Small intestine (tissue), 7 donors: ENCODE measurements around the gene AATF. TPM values are rescaled to one million over a fixed set of nuclear protein-coding genes. Genes with fewer than 3 reads are reported as not detected.

Source experiments
- DNase-seq, 2 donors: peaks; one replicate each; pipeline versions ENCODE4 v3.0.0 to v3.0.0-alpha.2; 2013
- FAIRE-seq: peaks from 2 replicates; lab custom pipeline; 2012; peaks lifted over from hg19 to GRCh38; lab: Jason Lieb, UNC
- H3K27ac ChIP-seq, 3 donors: one replicate each; pipeline ENCODE4 v1.5.1; 2013; ENCODE audit warnings: low read length in 2 of 3, mild to moderate bottlenecking in 2 of 3, control low read depth in 1 of 3, inconsistent platforms in 1 of 3, low read depth in 1 of 3, moderate library complexity in 1 of 3
- H3K27me3 ChIP-seq, 3 donors: one replicate each; pipeline ENCODE4 v1.6.1; 2013; ENCODE audit warnings: low read length in 3 of 3, inconsistent platforms in 1 of 3; ENCODE audit not compliant: control insufficient read depth in 3 of 3, insufficient read depth in 3 of 3
- H3K36me3 ChIP-seq, 3 donors: one replicate each; pipeline ENCODE4 v1.6.1; 2013; ENCODE audit warnings: low read length in 3 of 3, inconsistent platforms in 1 of 3, low read depth in 1 of 3, mild to moderate bottlenecking in 1 of 3, moderate library complexity in 1 of 3; ENCODE audit not compliant: control insufficient read depth in 3 of 3, insufficient read depth in 2 of 3
- H3K4me1 ChIP-seq, 3 donors: one replicate each; pipeline ENCODE4 v1.6.1; 2013; ENCODE audit warnings: low read length in 2 of 3, inconsistent platforms in 1 of 3, low read depth in 1 of 3, mild to moderate bottlenecking in 1 of 3, moderate library complexity in 1 of 3; ENCODE audit not compliant: control insufficient read depth in 3 of 3, insufficient read depth in 2 of 3
- H3K4me3 ChIP-seq, 3 donors: one replicate each; pipeline ENCODE4 v1.5.1; 2013; ENCODE audit warnings: low read length in 3 of 3, control low read depth in 1 of 3, inconsistent platforms in 1 of 3, low read depth in 1 of 3, mild to moderate bottlenecking in 1 of 3, moderate library complexity in 1 of 3
- H3K9me3 ChIP-seq, 2 donors: one replicate each; pipeline ENCODE4 v1.6.1; 2013; ENCODE audit warnings: low read depth in 1 of 2, low read length in 1 of 2; ENCODE audit not compliant: control insufficient read depth in 2 of 2, insufficient read depth in 1 of 2
- WGBS, 3 donors: extraction: QIAGEN DNeasy Blood & Tissue Kit; methylation state at CpG; one replicate each; pipeline ENCODE4 v1.1.7; 2013; 5-methylcytosine and 5-hydroxymethylcytosine counted together
- polyA plus RNA-seq, 4 donors: library from polyadenylated mRNA; stranded (reverse) in 3 of 4; unstranded in 1 of 4; fragments of 200-250 nt in 3 of 4; fragments of 120-200 nt in 1 of 4; gene quantifications; one replicate each; pipeline versions ENCODE4 v1.2.1 to v1.2.3, GENCODE V29; 2013
- donor health status: healthy with polysubstance abuse.
- donor health status: control.
- donor health status: control.
- donor health status: Bipolar disorder and iron deficiency.
- donor health status: healthy.

The AATF gene
- polyA plus RNA-seq, 4 donors = 33.2 to 50.5 (median 36.0) TPM

DNA sequence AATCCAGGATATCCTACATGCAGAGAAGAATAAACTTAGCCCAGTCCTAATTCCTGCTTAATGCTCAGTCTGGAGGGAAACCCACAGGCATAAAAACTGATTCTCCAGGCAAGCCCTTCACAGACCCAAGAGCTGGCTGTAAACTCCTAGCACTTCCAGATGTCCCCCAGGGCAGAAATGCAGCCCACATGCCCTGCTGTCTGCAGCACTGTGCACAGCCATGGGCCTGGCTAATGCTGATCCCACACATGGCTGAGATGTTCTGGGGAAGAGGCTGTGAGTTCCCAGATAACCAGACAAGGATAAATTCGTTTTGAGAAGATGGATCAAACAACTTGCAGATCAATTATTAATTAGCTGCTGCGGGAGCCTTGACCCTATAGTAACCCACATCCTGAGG is 148.4 kb downstream of the AATF start:
- H3K9me3 ChIP-seq = no peaks in the 10 kb centered on the region
- H3K4me1 ChIP-seq = peaks cover 2 to 30% (median 4%) of the 10 kb centered on the region in 3 donors
- H3K36me3 ChIP-seq = peaks cover 2 to 50% (median 4%) of the 10 kb centered on the region in 3 donors
- no peak overlapping the region for H3K4me3 ChIP-seq
- H3K27me3 ChIP-seq = no peaks in the 10 kb centered on the region
- no peak for FAIRE-seq
- no peak overlapping the region for H3K27ac ChIP-seq
- 59 to 81% (median 64%) methylated on average over 2 of the region's 2 CpGs for WGBS, 3 donors
- DNase-seq = no peak

DNA sequence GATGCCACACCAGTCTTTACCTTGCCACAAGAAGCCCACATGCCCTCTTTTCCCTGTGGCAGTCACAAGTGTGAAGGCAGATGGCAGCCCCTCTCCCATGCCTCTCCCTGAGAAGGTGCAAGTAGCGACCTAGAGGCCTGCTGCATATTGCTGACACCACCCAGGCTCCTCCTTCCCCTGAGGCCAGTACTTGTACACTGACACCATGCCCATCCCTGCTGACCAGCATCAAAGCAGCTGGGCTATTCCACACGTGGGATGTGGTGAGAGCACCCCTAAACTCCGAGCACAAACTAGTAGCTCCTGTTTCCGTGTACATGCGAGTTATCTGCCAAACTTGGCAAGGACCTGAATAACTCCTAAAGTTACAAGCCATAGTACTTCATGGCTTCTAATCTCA is 149.4 kb downstream of the AATF start:
- Histone ChIP-seq H3K36me3 (peaks cover 2 to 55% (median 4%) of the 10 kb centered on the region in 3 donors), H3K27me3 (no peaks in the 10 kb centered on the region), H3K4me3 (no peak overlapping the region), H3K27ac (peak overlapping the region in 1 of 3 donors; percentile 24), H3K9me3 (no peaks in the 10 kb centered on the region), H3K4me1 (peaks cover 0 to 20% (median under 1%) of the 10 kb centered on the region in 3 donors)
- DNase-seq (no peak), FAIRE-seq (no peak)
- 90 to 92% (median 91%) methylated on average over 5 of the region's 5 CpGs for WGBS, 3 donors

DNA sequence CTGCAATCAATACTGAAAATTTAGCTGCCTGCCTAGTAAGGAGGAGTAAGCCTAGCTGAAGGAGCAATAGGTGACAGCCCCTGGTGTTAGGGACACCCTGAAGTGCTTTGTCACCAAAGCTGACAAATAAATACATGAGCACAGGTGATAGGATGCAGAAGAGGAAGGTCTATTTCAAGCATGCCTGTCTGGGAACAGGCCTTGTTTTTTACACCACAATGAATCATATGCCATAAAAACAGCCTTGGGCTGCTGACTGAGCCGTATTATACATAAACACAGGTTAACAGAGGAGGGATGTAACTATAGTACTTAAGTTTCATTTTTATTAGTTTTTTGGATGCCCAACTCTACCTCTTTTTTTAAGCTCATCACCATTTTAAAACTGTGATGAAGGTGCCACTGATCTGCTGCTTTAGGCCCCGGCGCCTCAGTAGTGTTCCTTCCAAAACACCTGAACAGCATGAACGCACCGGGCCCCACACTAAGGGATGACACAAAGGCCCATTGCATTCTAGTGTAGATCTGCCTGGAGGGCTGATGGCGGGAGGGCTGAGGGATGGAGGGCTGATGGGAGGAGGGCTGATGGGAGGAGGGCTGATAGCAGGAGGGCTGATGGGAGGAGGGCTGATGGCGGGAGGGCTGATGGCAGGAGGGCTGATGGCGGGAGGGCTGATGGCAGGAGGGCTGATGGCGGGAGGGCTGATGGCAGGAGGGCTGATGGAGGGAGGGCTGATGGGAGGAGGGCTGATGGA is 150.3 kb downstream of the AATF start:
- Histone ChIP-seq H3K4me1 (peaks cover 0 to 15% (median 0%) of the 10 kb centered on the region in 3 donors), H3K9me3 (no peaks in the 10 kb centered on the region), H3K27me3 (no peaks in the 10 kb centered on the region), H3K27ac (peak overlapping the region in 1 of 3 donors; percentile 53), H3K4me3 (no peak overlapping the region), H3K36me3 (peaks cover 2 to 56% (median 4%) of the 10 kb centered on the region in 3 donors)
- FAIRE-seq = no peak
- peak in 1 of 2 donors; percentile 65 for DNase-seq
- 94 to 96% (median 94%) methylated on average over 9 of the region's 9 CpGs for WGBS, 3 donors

DNA sequence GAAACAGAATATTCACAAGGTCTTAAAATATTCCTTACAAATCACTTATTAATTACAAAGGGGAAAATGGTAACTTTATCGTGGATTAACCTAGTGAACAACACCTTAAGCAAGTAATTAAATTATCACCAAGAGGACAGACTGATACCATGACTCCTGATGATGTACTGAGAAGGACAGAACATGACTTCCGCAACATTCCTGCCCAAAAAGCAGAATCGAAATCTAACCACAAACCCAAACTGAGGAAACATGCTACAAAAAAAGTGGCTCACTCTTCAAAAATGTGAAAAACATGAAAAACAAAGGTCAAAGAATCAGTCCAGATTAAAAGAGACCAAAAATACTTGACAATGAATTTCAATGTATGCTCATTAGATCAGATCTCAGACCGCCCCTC is 151.5 kb downstream of the AATF start:
- H3K27me3 ChIP-seq = no peaks in the 10 kb centered on the region
- H3K27ac ChIP-seq = no peak overlapping the region
- H3K4me3 ChIP-seq = no peak overlapping the region
- H3K36me3 ChIP-seq = peaks cover 4 to 54% (median 5%) of the 10 kb centered on the region in 3 donors
- peaks cover 0 to 15% (median 0%) of the 10 kb centered on the region in 3 donors for H3K4me1 ChIP-seq
- no peaks in the 10 kb centered on the region for H3K9me3 ChIP-seq
- 91 to 96% (median 95%) methylated on average over 4 of the region's 4 CpGs for WGBS, 3 donors
- FAIRE-seq (no peak), DNase-seq (no peak)

DNA sequence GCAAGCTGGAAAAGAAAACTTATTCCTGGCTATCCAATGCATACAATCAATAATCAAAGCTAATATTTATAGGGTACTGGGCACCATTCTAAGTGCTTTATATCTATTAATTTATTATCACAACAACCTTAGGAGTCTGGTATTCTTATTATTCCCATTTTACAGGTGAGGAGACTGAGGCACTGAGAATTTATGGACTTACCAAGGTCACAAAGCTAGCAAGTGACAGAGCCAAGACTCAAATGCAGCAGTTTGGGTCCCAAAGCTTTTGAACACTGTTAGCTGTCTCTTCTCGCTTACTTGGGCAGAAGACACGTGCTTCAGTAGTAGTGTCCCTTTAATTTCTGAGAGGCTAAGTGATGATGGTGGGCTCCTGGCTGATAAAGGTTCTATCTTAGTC is 152.6 kb downstream of the AATF start:
- DNase-seq (no peak), FAIRE-seq (no peak)
- Histone ChIP-seq H3K4me1 (peaks cover 0 to 8% (median 0%) of the 10 kb centered on the region in 3 donors), H3K36me3 (peaks cover 4 to 50% (median 5%) of the 10 kb centered on the region in 3 donors), H3K27ac (no peak overlapping the region), H3K27me3 (no peaks in the 10 kb centered on the region), H3K9me3 (no peaks in the 10 kb centered on the region), H3K4me3 (no peak overlapping the region)
- WGBS, 3 donors = 93 to 98% (median 96%) methylated on average over 2 of the region's 2 CpGs

DNA sequence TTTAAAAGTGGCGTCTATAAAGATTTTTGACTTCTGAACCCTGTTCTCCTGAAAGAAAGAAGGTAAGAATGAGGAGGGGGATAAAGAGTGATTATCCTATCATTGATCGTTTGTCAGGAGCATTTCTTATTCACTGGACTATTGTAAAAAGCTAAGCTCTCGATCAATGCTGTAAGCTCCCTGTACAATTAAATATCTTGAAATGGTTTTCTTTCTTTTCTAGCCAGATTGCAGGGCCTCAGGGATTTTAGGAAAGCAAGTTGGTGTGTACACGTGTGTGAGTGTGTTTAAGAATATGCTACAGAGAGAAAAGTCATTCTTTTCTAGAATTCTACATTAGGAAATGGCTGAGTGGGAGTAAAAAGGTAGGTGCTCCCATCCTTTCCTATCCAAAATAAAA is 154.5 kb downstream of the AATF start:
- no peak overlapping the region for H3K27ac ChIP-seq
- no peaks in the 10 kb centered on the region for H3K9me3 ChIP-seq
- no peaks in the 10 kb centered on the region for H3K27me3 ChIP-seq
- H3K36me3 ChIP-seq = peaks cover 0 to 39% (median 8%) of the 10 kb centered on the region in 3 donors
- WGBS, 3 donors = 94 to 96% (median 94%) methylated on average over 4 of the region's 4 CpGs
- DNase-seq (no peak), FAIRE-seq (no peak)
- H3K4me3 ChIP-seq = no peak overlapping the region
- H3K4me1 ChIP-seq = peaks cover 0 to 7% (median 0%) of the 10 kb centered on the region in 3 donors

DNA sequence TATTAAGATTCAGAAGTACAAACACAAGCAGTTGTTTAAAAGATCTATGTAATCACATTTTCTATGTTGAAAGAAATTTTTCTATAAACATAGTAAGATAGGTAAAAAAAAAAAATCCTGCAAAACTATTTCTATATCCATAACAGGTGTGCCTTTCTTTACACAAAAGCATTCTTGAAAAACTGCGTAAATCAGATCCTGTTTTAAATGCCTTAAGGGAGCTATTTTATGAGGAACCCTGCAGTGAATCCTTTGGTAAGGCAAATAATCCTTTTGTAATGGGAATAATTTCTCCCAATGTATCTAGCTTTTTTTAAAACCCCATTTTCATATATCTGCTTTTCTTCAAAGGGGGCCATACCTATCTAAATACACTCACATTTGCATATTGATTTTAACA is 157.3 kb downstream of the AATF start:
- H3K27ac ChIP-seq = no peak overlapping the region
- WGBS, 3 donors = 90 to 100% (median 97%) methylated on average over 1 of the region's 1 CpG
- no peak for FAIRE-seq

More for the DNA sequence above, 157.3 kb downstream of the AATF start:
- H3K36me3 ChIP-seq = peaks cover 0 to 34% (median 12%) of the 10 kb centered on the region in 3 donors
- no peak for DNase-seq
- no peaks in the 10 kb centered on the region for H3K9me3 ChIP-seq
- no peak overlapping the region for H3K4me3 ChIP-seq
- H3K27me3 ChIP-seq = no peaks in the 10 kb centered on the region
- H3K4me1 ChIP-seq = no peaks in the 10 kb centered on the region
